Measurements from ENCODE around the gene SPEM1. TPM values are rescaled to one million over a fixed set of nuclear protein-coding genes. Genes with fewer than 3 reads are reported as not detected.

The SPEM1 gene
- total RNA-seq, result not detected in 2 replicates

GRCh38 chr17:7419819-7420610 is at the start of gene SPEM1:
Gene SPEM1 (plus strand): TSS chr17:7420324. CDS start chr17:7420385, 61 bp downstream.

GRCh38 chr17:7380855-7381683 is 39.1 kb upstream of the SPEM1 start, which contains the start of gene TNK1:
Gene TNK1 (plus strand): TSS chr17:7381089. CDS start chr17:7382927, 1,838 bp downstream.

GRCh38 chr17:7394452-7395191 is 25.5 kb upstream of the SPEM1 start, which contains the start of gene PLSCR3:
Gene PLSCR3 (minus strand): TSS chr17:7394525. CDS start chr17:7394110, 415 bp downstream.

GRCh38 chr17:7403977-7404736 is 16.0 kb upstream of the SPEM1 start, which contains the start of gene TMEM256:
Gene TMEM256 (minus strand): TSS chr17:7404097. CDS start chr17:7404084, 13 bp downstream.

GRCh38 chr17:7407485-7408251 is 12.5 kb upstream of the SPEM1 start, which contains the start of gene NLGN2:
Gene NLGN2 (plus strand): TSS chr17:7407845. CDS start chr17:7408256, 411 bp downstream.

GRCh38 chr17:7425316-7425715 is 5.2 kb downstream of the SPEM1 start, which contains the start of gene SPEM2:
Gene SPEM2 (plus strand): TSS chr17:7425616. CDS start chr17:7425689, 73 bp downstream.

GRCh38 chr17:7428557-7428956 is 8.4 kb downstream of the SPEM1 start, which contains the start of gene SPEM3:
Gene SPEM3 (plus strand): TSS chr17:7428857. CDS start chr17:7428903, 46 bp downstream.

GRCh38 chr17:7439462-7440112 is 19.5 kb downstream of the SPEM1 start, which contains the start of gene FGF11:
Gene FGF11 (plus strand): TSS chr17:7439512. CDS start chr17:7439621, 109 bp downstream.

GRCh38 chr17:7444682-7445618 is 24.8 kb downstream of the SPEM1 start, which contains the start of gene CHRNB1:
Gene CHRNB1 (plus strand): TSS chr17:7445061. CDS start chr17:7445128, 67 bp downstream.

Other genes with a start within 250 kb of the SPEM1 start
- 5.5 and 9.1 TPM in 2 replicates for gene ASGR1, start 241.0 kb upstream of the SPEM1 start, total RNA-seq
- gene DLG4, start 200.5 kb upstream of the SPEM1 start, total RNA-seq, result 7.8 and 10.4 TPM in 2 replicates
- gene ACADVL, start 200.4 kb upstream of the SPEM1 start, total RNA-seq, result 164 and 179 TPM in 2 replicates
- gene DVL2, start 185.8 kb upstream of the SPEM1 start, total RNA-seq, result 36.1 and 40.6 TPM in 2 replicates
- 39.7 and 43.9 TPM in 2 replicates for gene PHF23, start 180.9 kb upstream of the SPEM1 start, total RNA-seq
- gene GABARAP, start 177.9 kb upstream of the SPEM1 start, total RNA-seq, result 52.1 and 157 TPM in 2 replicates
- gene CTDNEP1, start 168.6 kb upstream of the SPEM1 start, total RNA-seq, result 14.1 and 19.5 TPM in 2 replicates
- 48.8 and 52.3 TPM in 2 replicates for gene ELP5, start 168.1 kb upstream of the SPEM1 start, total RNA-seq
- gene CLDN7, start 157.8 kb upstream of the SPEM1 start, total RNA-seq, result 12.9 and 15.6 TPM in 2 replicates
- gene SLC2A4, start 138.6 kb upstream of the SPEM1 start, total RNA-seq, result under 0.01 and 0.30 TPM in 2 replicates
- 0.15 TPM in 1 of 2 replicates, not detected in the other for gene YBX2, start 125.7 kb upstream of the SPEM1 start, total RNA-seq
- gene EIF5A, start 112.7 kb upstream of the SPEM1 start, total RNA-seq, result 761 and 967 TPM in 2 replicates
- 34.8 and 60.0 TPM in 2 replicates for gene GPS2, start 105.0 kb upstream of the SPEM1 start, total RNA-seq
- gene NEURL4, start 91.0 kb upstream of the SPEM1 start, total RNA-seq, result 12.0 and 17.9 TPM in 2 replicates
- gene ACAP1, start 83.8 kb upstream of the SPEM1 start, total RNA-seq, result not detected in 2 replicates
- gene KCTD11, start 68.2 kb upstream of the SPEM1 start, total RNA-seq, result 1.9 and 2.9 TPM in 2 replicates
- gene TMEM95, start 65.2 kb upstream of the SPEM1 start, total RNA-seq, result not detected in 2 replicates
- 0.91 TPM in 1 of 2 replicates, not detected in the other for gene TNK1, start 39.2 kb upstream of the SPEM1 start, total RNA-seq
- gene PLSCR3, start 25.8 kb upstream of the SPEM1 start, total RNA-seq, result 8.4 and 15.3 TPM in 2 replicates
- 71.3 and 188 TPM in 2 replicates for gene TMEM256, start 16.2 kb upstream of the SPEM1 start, total RNA-seq
- gene NLGN2, start 12.5 kb upstream of the SPEM1 start, total RNA-seq, result 2.1 and 2.6 TPM in 2 replicates
- gene SPEM2, start 5.3 kb downstream of the SPEM1 start, total RNA-seq, result not detected in 2 replicates
- not detected in 2 replicates for gene SPEM3, start 8.5 kb downstream of the SPEM1 start, total RNA-seq
- 5.6 and 7.5 TPM in 2 replicates for gene TMEM102, start 15.1 kb downstream of the SPEM1 start, total RNA-seq
- gene FGF11, start 19.2 kb downstream of the SPEM1 start, total RNA-seq, result 0.15 and 0.32 TPM in 2 replicates
- gene CHRNB1, start 24.7 kb downstream of the SPEM1 start, total RNA-seq, result 4.5 and 6.5 TPM in 2 replicates
- 6.7 and 7.1 TPM in 2 replicates for gene ZBTB4, start 59.3 kb downstream of the SPEM1 start, total RNA-seq
- not detected in 2 replicates for gene SLC35G6, start 61.1 kb downstream of the SPEM1 start, total RNA-seq
- gene POLR2A, start 64.0 kb downstream of the SPEM1 start, total RNA-seq, result 54.1 and 66.9 TPM in 2 replicates
- 3.6 and 6.5 TPM in 2 replicates for gene TNFSF12, start 128.7 kb downstream of the SPEM1 start, total RNA-seq
- gene TNFSF13, start 138.4 kb downstream of the SPEM1 start, total RNA-seq, result 0.46 and 1.6 TPM in 2 replicates
- 92.9 and 115 TPM in 2 replicates for gene SENP3, start 141.6 kb downstream of the SPEM1 start, total RNA-seq
- gene CD68, start 159.3 kb downstream of the SPEM1 start, total RNA-seq, result 1.1 and 1.3 TPM in 2 replicates
- gene MPDU1, start 163.5 kb downstream of the SPEM1 start, total RNA-seq, result 117 and 125 TPM in 2 replicates
- gene SOX15, start 169.8 kb downstream of the SPEM1 start, total RNA-seq, result not detected in 2 replicates
- 39.2 and 47.7 TPM in 2 replicates for gene FXR2, start 194.6 kb downstream of the SPEM1 start, total RNA-seq
- 24.0 and 24.3 TPM in 2 replicates for gene SAT2, start 207.5 kb downstream of the SPEM1 start, total RNA-seq
- not detected in 2 replicates for gene SHBG, start 209.8 kb downstream of the SPEM1 start, total RNA-seq
- gene ATP1B2, start 230.6 kb downstream of the SPEM1 start, total RNA-seq, result not detected in 2 replicates

Measured in epithelial cell of umbilical artery (primary cell).